Panc1 (cell line): ENCODE data around the gene NUP133. TPM values are rescaled to one million over a fixed set of nuclear protein-coding genes. Genes with fewer than 3 reads are reported as not detected.

ENCODE experiments used
- ATAC-seq: fragments of 200-7000 bp; cut with Tn5 transposase; 2 replicates; pipeline ENCODE4 v1.9.1; 2020; ENCODE audit warnings: mild to moderate bottlenecking, moderate library complexity
- BruUV-seq: library from RNA; stranded (reverse); fragments of 400-500 nt; replicated peaks from 2 replicates; lab custom pipeline; 2021; lab: Mats Ljungman, UMichigan
- CTCF ChIA-PET: fragments of 300-600 bp; sonication (Branson Sonifier 250); formaldehyde crosslinking; loops from one replicate; lab custom pipeline; 2022; ENCODE audit warnings: antibody characterized with exemption; lab: Charles Lee
- POLR2A ChIA-PET: fragments of 300-600 bp; sonication (Branson Sonifier 250); formaldehyde crosslinking; loops from one replicate; lab custom pipeline; 2022; ENCODE audit warnings: antibody characterized with exemption; lab: Charles Lee
- DNase-seq: peaks from one replicate; pipeline ENCODE4 v3.0.0-alpha.2; 2010; ENCODE audit warnings: low read depth, low spot score
- H3K27ac ChIP-seq: 2 replicates; pipeline ENCODE4 v1.5.1; 2011; ENCODE audit warnings: mild to moderate bottlenecking, low read length, inconsistent platforms
- H3K27me3 ChIP-seq: fragments of 200-500 bp; sonication (Bioruptor generic); 2 replicates; pipeline ENCODE4 v1.6.0; 2014; ENCODE audit warnings: low read length, inconsistent platforms; ENCODE audit not compliant: control insufficient read depth, insufficient read depth
- H3K36me3 ChIP-seq: fragments of 200-500 bp; sonication (Bioruptor generic); 2 replicates; pipeline ENCODE4 v1.5.1; 2014; ENCODE audit warnings: inconsistent platforms, mild to moderate bottlenecking, low read length, moderate library complexity; ENCODE audit not compliant: control insufficient read depth, insufficient read depth
- H3K4me1 ChIP-seq: 2 replicates; pipeline ENCODE4 v1.5.1; 2011; ENCODE audit warnings: inconsistent platforms, mild to moderate bottlenecking, low read length, moderate library complexity; ENCODE audit not compliant: control insufficient read depth, insufficient read depth
- H3K4me3 ChIP-seq, 2 experiments: 2 replicates each; pipeline ENCODE4 v1.5.1; 2011 to 2012; ENCODE audit warnings: low read depth in 2 of 2, low read length in 2 of 2, mild to moderate bottlenecking in 2 of 2, inconsistent platforms in 1 of 2, moderate library complexity in 1 of 2
- H3K9me3 ChIP-seq: fragments of 200-500 bp; sonication (Bioruptor generic); 2 replicates; pipeline ENCODE4 v1.5.1; 2014; ENCODE audit warnings: low read depth, mild to moderate bottlenecking, inconsistent platforms, low read length, moderate library complexity; ENCODE audit not compliant: control insufficient read depth, insufficient read depth
- CTCF ChIP-seq: fragments of 450-650 bp; IDR thresholded peaks from 2 replicates; pipeline ENCODE4 v1.5.1; 2017; ENCODE audit warnings: mild to moderate bottlenecking
- POLR2AphosphoS5 ChIP-seq: IDR thresholded peaks from 2 replicates; pipeline ENCODE4 v1.6.1; 2012; ENCODE audit warnings: mild to moderate bottlenecking, low read depth, low read length, moderate library complexity
- REST ChIP-seq, 2 experiments: IDR thresholded peaks; 2 replicates each; pipeline ENCODE4 v1.6.1; 2011 to 2012; ENCODE audit warnings: low read depth in 2 of 2, control low read depth in 1 of 2, low read length in 1 of 2, mild to moderate bottlenecking in 1 of 2, moderate library complexity in 1 of 2; ENCODE audit not compliant: insufficient read depth in 1 of 2
- SIN3A ChIP-seq: IDR thresholded peaks from 2 replicates; pipeline ENCODE4 v1.6.1; 2012; ENCODE audit warnings: low read depth, mild to moderate bottlenecking, low read length, moderate library complexity, borderline replicate concordance; ENCODE audit not compliant: insufficient read depth
- TCF7L2 ChIP-seq: IDR thresholded peaks from 2 replicates; pipeline ENCODE4 v1.6.1; 2011; ENCODE audit warnings: mild to moderate bottlenecking, low read depth, low read length, inconsistent platforms
- in situ Hi-C: cut with HindIII; loops from 2 replicates; pipeline ENCODE4 v1.10.0; 2016; ENCODE audit warnings: low sequenced_read_pairs, low pct_unique_long_range_greater_than_20kb
- intact Hi-C: fragments of 100-400 bp; cut with micrococcal nuclease; formaldehyde crosslinking; loops from one replicate; pipeline ENCODE4 v1.10.0; 2022; ENCODE audit not compliant: unreplicated experiment
- total RNA-seq: library from RNA; stranded (reverse); gene quantifications from one replicate; pipeline ENCODE4 v1.2.1, GENCODE V29; 2021; ENCODE audit not compliant: unreplicated experiment

Gene NUP133
- total RNA-seq, 1 experiment from 2014 or later, result 39.5 TPM

- no TSS peak for BruUV-seq
- H3K27me3 ChIP-seq, result no peaks in the 10 kb centered on the region
- in situ Hi-C loops (no loop called here), intact Hi-C loops (no loop called here)
- CTCF ChIA-PET, result no interaction called here
- peaks cover 11% of the 10 kb centered on the region; the same call in 1 of the 2 replicates for H3K4me1 ChIP-seq
- TF ChIP-seq POLR2AphosphoS5 (no peak), REST (IDR thresholded peaks at IDR 0.05; ENCODE audit: insufficient read depth in 1 of 2, low read depth in 2 of 2, low read length in 1 of 2) (no peak), TCF7L2 (no peak), SIN3A (no peak), CTCF (no peak)
- ATAC-seq (no peak), DNase-seq (no peak)
- H3K9me3 ChIP-seq, result no peaks in the 10 kb centered on the region
- H3K27ac ChIP-seq, result no peak overlapping the region
- H3K4me3 ChIP-seq, result no peak overlapping the region
- peaks cover 2% of the 10 kb centered on the region; the same call in 1 of the 2 replicates for H3K36me3 ChIP-seq
- POLR2A ChIA-PET, result no interaction called here
Measured at GRCh38 chr1:229552732-229553131, 44.6 kb upstream of the NUP133 start.

GRCh38 chr1:229550812-229551567 lies 42.8 kb upstream of the NUP133 start:
- Histone ChIP-seq H3K4me1 (no peaks in the 10 kb centered on the region), H3K9me3 (no peaks in the 10 kb centered on the region), H3K36me3 (no peaks in the 10 kb centered on the region), H3K4me3 (no peak overlapping the region), H3K27me3 (no peaks in the 10 kb centered on the region), H3K27ac (no peak overlapping the region)
- intact Hi-C loops, result no loop called here
- in situ Hi-C loops, result no loop called here
- ChIA-PET CTCF (no interaction called here), POLR2A (no interaction called here)
- TF ChIP-seq REST (IDR thresholded peaks at IDR 0.05; ENCODE audit: insufficient read depth in 1 of 2, low read depth in 2 of 2, low read length in 1 of 2) (no peak), SIN3A (no peak), POLR2AphosphoS5 (no peak), CTCF (no peak), TCF7L2 (no peak)
- no peak for ATAC-seq
- no peak for DNase-seq
- no TSS peak for BruUV-seq
